HUDEP-2 (cell line): Measurements from ENCODE around the gene PPIF.

Experiments used
- DNase-seq, 76 experiments: peaks; one replicate each; lab custom pipeline; 2025; ENCODE audit not compliant: unreplicated experiment in 76 of 76; lab: John Stamatoyannopoulos, UW

Gene PPIF

DNA sequence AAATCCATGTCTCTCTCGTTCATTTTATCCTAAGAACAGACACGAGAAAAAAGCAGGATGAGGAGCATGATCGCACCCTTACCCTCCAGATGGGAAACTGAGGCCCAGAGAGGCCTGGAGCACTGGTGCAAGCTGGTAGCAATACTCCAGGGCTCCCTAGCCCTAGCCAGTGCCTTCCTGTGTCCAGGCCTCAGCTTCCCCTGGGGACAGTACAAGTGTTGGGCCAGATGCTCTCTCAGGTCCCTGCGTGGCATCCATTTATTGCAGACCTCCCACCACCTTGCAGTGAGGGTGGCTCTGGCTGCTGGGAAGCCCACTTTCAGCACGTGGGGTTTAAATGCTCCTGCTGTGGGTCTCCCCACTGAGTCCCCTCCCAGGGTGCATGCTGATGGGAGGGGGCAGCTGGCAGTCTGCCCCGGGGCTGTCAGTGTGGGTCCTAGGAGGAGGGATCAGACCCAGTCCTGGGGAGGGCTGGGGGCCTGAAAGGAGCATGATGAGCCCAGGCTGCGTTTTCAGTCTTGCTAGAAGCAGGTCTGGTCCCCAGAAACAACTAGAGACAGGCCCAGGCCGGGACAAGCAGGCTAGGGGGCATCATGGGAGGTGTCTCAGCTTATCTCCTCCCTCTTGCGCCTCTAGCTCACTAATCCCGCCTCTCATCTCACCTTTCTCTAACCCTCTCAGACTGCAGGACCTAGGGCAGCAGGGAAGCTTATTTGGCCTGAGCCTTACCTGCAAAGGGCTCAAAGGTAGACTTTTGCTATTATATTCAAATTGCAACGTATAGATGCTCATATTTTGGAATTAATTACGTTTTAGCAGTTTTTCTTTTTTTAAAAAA is 662 bp upstream of the PPIF start:
- no peak for DNase-seq

DNA sequence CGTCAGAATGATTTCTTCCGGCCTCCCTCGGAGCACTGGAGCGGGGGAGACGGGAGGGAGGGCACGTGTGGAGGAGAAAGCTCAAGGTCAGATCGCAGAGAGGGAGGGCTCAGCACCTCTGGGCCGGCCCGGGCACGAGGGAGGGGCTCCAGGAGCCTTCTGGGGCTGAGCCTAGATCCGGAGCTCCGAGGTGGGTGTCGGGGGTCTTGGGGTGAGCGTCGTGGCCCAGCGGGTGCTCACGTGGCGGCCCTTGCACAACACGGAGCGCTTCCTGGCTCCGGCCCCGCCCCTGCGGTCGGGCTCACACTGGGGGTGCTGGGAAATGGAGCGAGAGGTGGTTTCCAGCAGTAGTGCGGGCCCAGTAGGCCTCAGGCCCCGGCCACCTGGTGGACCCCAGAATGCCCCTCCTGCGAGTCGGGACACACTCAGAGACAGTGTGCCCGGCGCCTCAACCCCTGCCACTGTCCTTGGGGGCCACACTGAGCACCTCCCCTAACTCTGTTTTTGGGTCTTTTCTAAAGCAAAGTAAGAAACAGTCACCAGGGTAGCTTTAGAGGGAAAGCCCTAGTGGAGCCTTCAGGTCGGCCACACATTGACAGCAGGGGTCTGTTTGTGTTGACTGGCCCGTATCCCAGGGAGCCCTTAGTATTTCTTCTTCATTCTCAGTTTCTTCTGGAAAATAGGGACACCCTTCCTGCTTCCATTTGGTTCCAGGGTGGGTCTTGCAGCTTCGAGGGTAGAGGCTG is 798 bp downstream of the PPIF start:
- peak in 67 of 76 experiments; percentile 6 to 73 (median 52) for DNase-seq

DNA sequence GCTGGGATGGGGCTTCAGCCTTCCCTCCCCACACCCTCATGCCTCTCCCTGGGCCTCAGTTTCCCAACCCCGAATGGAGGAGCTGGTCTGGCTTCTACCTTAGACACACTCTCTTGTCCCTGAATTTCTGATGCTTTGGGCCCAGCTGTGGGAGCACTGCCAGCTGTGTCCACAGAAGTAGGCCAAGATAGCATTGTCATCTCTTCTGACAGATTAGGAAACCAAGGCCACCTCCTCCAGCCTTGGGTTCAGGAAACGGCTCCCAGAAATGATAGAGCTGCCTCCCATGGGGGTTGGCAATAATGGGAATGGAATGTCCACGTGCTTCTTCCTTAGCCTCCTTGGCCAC is 1.3 kb downstream of the PPIF start:
- DNase-seq = peak in 22 of 76 experiments; percentile 3 to 37 (median 13)

GRCh38 chr10:79349072-79349491 is 1.8 kb downstream of the PPIF start:
- DNase-seq = no peak

DNA sequence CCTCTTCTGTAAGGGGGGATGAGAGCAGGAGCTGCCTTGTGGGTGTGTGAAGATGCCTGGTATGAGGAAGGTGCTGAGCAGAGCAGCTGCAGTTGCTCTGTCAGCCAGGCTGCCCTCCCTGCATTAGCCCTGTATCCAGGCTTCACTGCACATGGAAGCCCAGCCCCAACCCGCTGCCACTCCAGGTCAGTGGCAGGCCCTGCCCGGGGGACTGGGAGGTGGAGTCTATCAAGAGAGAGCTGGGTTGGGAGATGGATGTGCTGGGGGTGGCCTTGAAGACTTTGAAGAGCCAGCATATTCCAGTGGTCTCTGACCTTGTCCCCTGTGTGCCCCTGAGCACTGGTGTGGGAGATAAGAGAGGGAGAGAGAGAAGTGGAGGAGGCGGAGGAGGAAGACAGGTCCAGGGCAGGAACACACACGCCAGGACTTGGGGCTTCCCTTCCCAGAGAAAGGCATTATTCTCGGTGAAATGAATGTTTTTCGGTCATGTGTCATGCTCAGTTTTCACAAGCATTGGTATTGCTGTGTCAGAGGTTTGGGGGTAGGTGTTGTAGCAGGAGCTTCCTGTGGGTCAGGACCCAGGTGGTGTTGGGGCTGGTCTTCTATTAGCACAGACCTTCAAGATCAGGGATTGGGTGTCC is 2.6 kb downstream of the PPIF start:
- DNase-seq = no peak

DNA sequence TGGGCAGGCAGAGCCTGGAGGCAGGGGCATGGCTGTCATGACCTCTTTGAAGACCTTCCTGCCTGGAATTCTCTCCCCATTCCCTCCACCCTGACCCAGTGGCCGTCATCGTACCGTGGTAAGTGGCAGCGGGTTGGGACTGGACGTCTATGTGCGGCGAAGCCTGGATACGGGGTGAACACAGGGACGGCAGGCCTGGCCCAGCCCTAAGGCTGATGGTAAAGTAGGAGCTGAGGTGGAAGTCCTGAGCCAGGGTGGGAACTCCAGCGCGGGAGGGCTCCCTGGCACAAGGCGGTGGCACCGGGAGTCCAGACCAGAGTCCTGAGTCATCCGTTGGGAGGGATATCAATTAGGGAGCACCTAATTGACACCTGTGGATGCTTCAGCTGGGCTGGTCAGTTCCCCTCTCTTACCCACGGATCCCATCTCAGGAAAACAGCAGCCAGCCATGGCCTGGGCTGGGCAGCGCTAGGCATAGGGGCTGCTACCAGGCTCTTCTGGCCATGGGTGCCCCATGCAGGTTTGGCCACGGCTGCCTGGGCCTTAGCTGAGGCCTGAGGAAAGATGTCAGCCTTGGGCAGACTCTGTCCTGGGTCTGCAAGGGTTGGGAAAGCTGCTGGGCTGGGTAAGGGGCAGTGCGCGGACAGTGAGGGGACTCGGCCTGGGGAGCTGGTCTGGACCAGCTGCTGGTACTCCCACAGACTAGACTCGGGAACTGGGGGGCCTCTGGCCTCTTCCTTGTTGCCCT is 3.3 kb downstream of the PPIF start:
- DNase-seq = no peak

DNA sequence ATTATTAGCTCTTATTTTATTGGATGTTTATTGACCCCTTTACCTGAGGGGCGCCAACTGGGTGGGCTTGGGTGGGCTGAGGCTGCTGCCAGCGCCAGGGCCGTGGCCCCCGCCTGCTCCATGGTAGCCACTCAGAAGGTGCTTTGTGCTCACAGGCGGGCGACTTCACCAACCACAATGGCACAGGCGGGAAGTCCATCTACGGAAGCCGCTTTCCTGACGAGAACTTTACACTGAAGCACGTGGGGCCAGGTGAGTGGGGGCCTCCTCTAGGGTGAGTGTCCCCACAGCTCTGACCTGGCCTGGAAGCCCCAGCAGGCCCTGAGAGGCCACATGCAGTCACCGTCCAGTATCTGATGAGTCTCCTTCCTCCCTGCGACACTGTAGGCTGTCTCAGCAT is 4.1 kb downstream of the PPIF start:
- no peak for DNase-seq

GRCh38 chr10:79352035-79352877 is 5.0 kb downstream of the PPIF start:
- DNase-seq = no peak

- DNase-seq = no peak
Measured at GRCh38 chr10:79353000-79353406, 5.7 kb downstream of the PPIF start.

GRCh38 chr10:79353726-79354125 is 6.5 kb downstream of the PPIF start:
- DNase-seq = no peak

GRCh38 chr10:79354141-79354540 is 6.9 kb downstream of the PPIF start:
- no peak for DNase-seq

- DNase-seq = no peak
Measured at GRCh38 chr10:79354615-79355014, 7.3 kb downstream of the PPIF start.

- DNase-seq = no peak
Measured at GRCh38 chr10:79355420-79356017, 8.2 kb downstream of the PPIF start.

GRCh38 chr10:79356104-79356503 is 8.8 kb downstream of the PPIF start:
- DNase-seq = no peak

DNA sequence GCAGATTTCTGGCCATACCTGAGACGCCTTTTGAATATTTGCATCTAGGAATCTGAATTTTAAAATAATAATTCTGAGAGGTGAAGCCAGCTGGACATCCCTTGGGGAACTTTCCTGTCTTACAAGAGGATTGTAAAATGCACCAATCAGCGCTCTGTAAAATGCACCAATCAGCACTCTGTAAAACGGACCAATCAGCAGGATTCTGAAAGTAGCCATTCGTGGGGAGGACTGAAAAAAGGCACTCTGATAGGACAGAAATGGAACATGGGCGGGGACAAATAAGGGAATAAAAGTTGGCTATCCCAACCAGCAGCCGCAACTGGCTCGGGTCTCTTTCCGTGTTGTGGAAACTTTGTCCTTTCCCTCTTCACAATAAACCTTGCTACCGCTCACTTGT is 9.9 kb downstream of the PPIF start:
- DNase-seq = no peak

DNA sequence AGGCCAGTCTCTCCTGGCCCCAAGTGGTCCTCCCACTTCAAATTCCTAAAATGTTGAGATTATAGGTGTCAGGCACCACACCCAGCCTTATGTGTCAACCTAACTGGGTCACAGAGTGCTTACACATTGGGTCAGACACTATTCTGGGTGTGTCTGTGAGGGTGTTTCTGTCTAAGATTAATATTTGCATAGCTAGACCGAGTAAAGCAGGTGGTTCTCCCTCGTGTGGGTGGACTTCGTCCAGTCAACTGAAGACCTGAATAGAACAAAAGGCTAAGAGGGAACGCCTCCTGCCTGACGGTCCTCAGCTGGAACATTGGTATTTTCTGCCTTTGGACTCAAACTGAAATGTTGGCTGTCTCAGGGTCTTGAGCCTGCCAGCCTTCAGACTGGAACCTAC is 11.5 kb downstream of the PPIF start:
- no peak for DNase-seq

GRCh38 chr10:79359816-79360498 is 12.7 kb downstream of the PPIF start:
- no peak for DNase-seq

- DNase-seq = no peak
Measured at GRCh38 chr10:79360499-79361342, 13.5 kb downstream of the PPIF start.
